Common myeloid progenitor, CD34-positive (primary cell): ENCODE measurements around the gene PIP5K1A.
"Not testable (repeated sequence)": the region's sequence is repeated elsewhere in the genome, so short reads cannot be mapped to it uniquely, and the experiment has no call there.

ENCODE experiments used
- CTCF ChIA-PET: fragments of 350-600 bp; sonication (Branson Sonifier 250); formaldehyde crosslinking; loops from one replicate; lab custom pipeline; 2021; ENCODE audit warnings: antibody characterized with exemption; lab: Charles Lee
- POLR2A ChIA-PET: fragments of 350-600 bp; sonication (Branson Sonifier 250); formaldehyde crosslinking; loops from one replicate; lab custom pipeline; 2021; ENCODE audit warnings: antibody characterized with exemption; lab: Charles Lee
- DNase-seq, 3 donors: peaks; one replicate each; pipeline versions ENCODE4 v3.0.0 to v3.0.0-alpha.2; 2013
- H3K27ac ChIP-seq, 2 experiments: 1 replicate in 1 of 2; 2 replicates in 1 of 2; pipeline ENCODE4 v1.7.0; 2013; ENCODE audit warnings: inconsistent platforms in 2 of 2, low read length in 2 of 2, mild to moderate bottlenecking in 2 of 2, low read depth in 1 of 2, moderate library complexity in 1 of 2; ENCODE audit not compliant: severe bottlenecking in 2 of 2, insufficient read depth in 1 of 2, poor library complexity in 1 of 2
- H3K27me3 ChIP-seq, 5 experiments: replicated peaks in 2 of 5; 1 replicate in 3 of 5; 2 replicates in 2 of 5; pipeline versions ENCODE4 v1.6.1 to v1.7.0; 2013; ENCODE audit warnings: low read length in 4 of 5, mild to moderate bottlenecking in 2 of 5, moderate library complexity in 2 of 5, inconsistent platforms in 1 of 5; ENCODE audit not compliant: insufficient read depth in 5 of 5, control insufficient read depth in 4 of 5
- H3K36me3 ChIP-seq, 4 experiments: 1 replicate in 2 of 4; 2 replicates in 2 of 4; pipeline versions ENCODE4 v1.6.1 to v1.7.0; 2013; ENCODE audit warnings: low read length in 3 of 4, control low read depth in 1 of 4, mild to moderate bottlenecking in 1 of 4; ENCODE audit not compliant: control insufficient read depth in 4 of 4, insufficient read depth in 4 of 4
- H3K4me1 ChIP-seq, 4 experiments: 1 replicate in 3 of 4; 2 replicates in 1 of 4; pipeline versions ENCODE4 v1.6.1 to v1.7.1; 2013; ENCODE audit warnings: low read length in 3 of 4, mild to moderate bottlenecking in 3 of 4, control low read depth in 1 of 4, inconsistent platforms in 1 of 4, moderate library complexity in 1 of 4; ENCODE audit not compliant: control insufficient read depth in 4 of 4, insufficient read depth in 4 of 4; ENCODE audit errors: control extremely low read depth in 1 of 4
- H3K4me3 ChIP-seq, 7 experiments: 1 replicate in 4 of 7; 2 replicates in 3 of 7; pipeline versions ENCODE4 v1.5.1 to v1.7.0; 2013; ENCODE audit warnings: mild to moderate bottlenecking in 7 of 7, low read length in 6 of 7, moderate library complexity in 6 of 7, inconsistent platforms in 2 of 7, low read depth in 2 of 7, control low read depth in 1 of 7; ENCODE audit not compliant: insufficient read depth in 4 of 7, control insufficient read depth in 1 of 7; ENCODE audit errors: extremely low read depth in 1 of 7
- H3K9me3 ChIP-seq, 5 experiments: 1 replicate in 4 of 5; 2 replicates in 1 of 5; pipeline versions ENCODE4 v1.6.1 to v1.7.1; 2013; ENCODE audit warnings: low read length in 4 of 5, mild to moderate bottlenecking in 2 of 5, inconsistent platforms in 1 of 5, low read depth in 1 of 5, moderate library complexity in 1 of 5; ENCODE audit not compliant: control insufficient read depth in 4 of 5, insufficient read depth in 2 of 5; ENCODE audit errors: control extremely low read depth in 1 of 5
- WGBS: methylation state at CpG from one replicate; pipeline ENCODE4 v1.1.5; 2013; ENCODE audit not compliant: insufficient coverage; 5-methylcytosine and 5-hydroxymethylcytosine counted together

The PIP5K1A gene

GRCh38 chr1:151265446-151266236 lies 67.3 kb downstream of the PIP5K1A start:
- DNase-seq, result no peak
- Histone ChIP-seq H3K27me3 (no peaks in the 10 kb centered on the region), H3K4me1 (no peaks in the 10 kb centered on the region), H3K27ac (no peak overlapping the region), H3K36me3 (peaks cover 20 to 61% (median 50%) of the 10 kb centered on the region in 4 experiments), H3K9me3 (no peaks in the 10 kb centered on the region), H3K4me3 (no peak overlapping the region)
- WGBS, result 90% methylated on average over 12 of the region's 14 CpGs
- ChIA-PET CTCF (interaction anchor here (1.1 to 1.3 kb wide), 2 partner anchors 12 to 109 kb away, joined by 3 to 4 read pairs; partner anchors contain the start of gene TNFAIP8L2), POLR2A (no interaction called here)

- Histone ChIP-seq H3K4me3 (no peak overlapping the region), H3K27me3 (no peaks in the 10 kb centered on the region), H3K9me3 (no peaks in the 10 kb centered on the region), H3K27ac (peak overlapping the region in 1 of 2 experiments; percentile 43), H3K4me1 (no peaks in the 10 kb centered on the region), H3K36me3 (peaks cover 20 to 61% (median 51%) of the 10 kb centered on the region in 4 experiments)
- CTCF ChIA-PET, result interaction anchor here (1.1 kb wide), 1 partner anchor 110 kb away, joined by 3 read pairs; the partner anchor contains the start of gene TNFAIP8L2
- no peak for DNase-seq
- POLR2A ChIA-PET, result no interaction called here
- 100% methylated on average over 1 of the region's 3 CpGs for WGBS
Observed at GRCh38 chr1:151266315-151266714, 68.0 kb downstream of the PIP5K1A start.

DNA sequence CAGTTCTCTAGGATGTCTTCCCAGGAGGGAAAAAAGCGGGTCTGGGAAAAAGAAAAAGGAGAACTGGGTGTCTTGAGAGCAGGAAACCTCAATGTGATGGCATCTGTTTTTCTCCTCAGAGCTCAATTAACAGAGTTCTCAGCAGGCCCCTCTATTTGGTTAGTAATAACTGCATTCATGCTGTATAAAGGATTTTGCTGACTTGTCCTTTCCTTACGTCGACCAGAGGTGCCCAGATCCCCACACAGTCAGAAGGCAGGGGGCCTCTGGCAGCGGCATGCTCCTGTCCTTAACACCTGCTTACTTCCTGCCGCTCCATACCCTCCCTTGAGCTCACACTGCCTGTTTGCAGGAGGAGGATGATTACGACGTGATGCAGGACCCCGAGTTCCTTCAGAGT lies 68.5 kb downstream of the PIP5K1A start:
- no peak for DNase-seq
- H3K27me3 ChIP-seq, result no peaks in the 10 kb centered on the region
- no peaks in the 10 kb centered on the region for H3K4me1 ChIP-seq
- 73% methylated on average over 7 of the region's 8 CpGs for WGBS
- peak overlapping the region in 1 of 2 experiments; percentile 43 for H3K27ac ChIP-seq
- H3K36me3 ChIP-seq, result peaks cover 20 to 61% (median 50%) of the 10 kb centered on the region in 4 experiments
- ChIA-PET POLR2A (no interaction called here), CTCF (interaction anchor here (0.8 to 1.7 kb wide), 2 partner anchors 11 to 15 kb away, joined by 3 to 5 read pairs; no protein-coding TSS in a partner anchor)
- H3K4me3 ChIP-seq, result no peak overlapping the region
- no peaks in the 10 kb centered on the region for H3K9me3 ChIP-seq

GRCh38 chr1:151267760-151268159 lies 69.4 kb downstream of the PIP5K1A start:
- no peaks in the 10 kb centered on the region for H3K9me3 ChIP-seq
- CTCF ChIA-PET, result interaction anchor here (0.8 to 1.7 kb wide), 2 partner anchors 10 to 16 kb away, joined by 3 to 5 read pairs; no protein-coding TSS in a partner anchor
- H3K27me3 ChIP-seq, result no peaks in the 10 kb centered on the region
- H3K4me1 ChIP-seq, result no peaks in the 10 kb centered on the region
- DNase-seq, result no peak
- 75% methylated on average over 3 of the region's 4 CpGs for WGBS
- H3K4me3 ChIP-seq, result no peak overlapping the region
- peaks cover 19 to 54% (median 45%) of the 10 kb centered on the region in 4 experiments for H3K36me3 ChIP-seq
- no peak overlapping the region for H3K27ac ChIP-seq
- POLR2A ChIA-PET, result interaction anchor here (0.6 kb wide), 2 partner anchors 60 to 701 kb away, joined by 3 to 4 read pairs; no protein-coding TSS in a partner anchor

GRCh38 chr1:151273924-151274466 lies 75.6 kb downstream of the PIP5K1A start:
- no peak for DNase-seq
- POLR2A ChIA-PET, result no interaction called here
- H3K4me3 ChIP-seq, result no peak overlapping the region
- H3K4me1 ChIP-seq, result peaks cover 0 to 17% (median 4%) of the 10 kb centered on the region in 4 experiments
- peaks cover 0 to 11% (median 3%) of the 10 kb centered on the region in 4 experiments for H3K36me3 ChIP-seq
- H3K27me3 ChIP-seq, result no peaks in the 10 kb centered on the region
- no peaks in the 10 kb centered on the region for H3K9me3 ChIP-seq
- WGBS, result 100% methylated on average over 2 of the region's 3 CpGs
- H3K27ac ChIP-seq, result no peak overlapping the region
- CTCF ChIA-PET, result interaction anchor here (0.9 to 1.0 kb wide), 2 partner anchors 13 to 15 kb away, joined by 3 read pairs; no protein-coding TSS in a partner anchor

DNA sequence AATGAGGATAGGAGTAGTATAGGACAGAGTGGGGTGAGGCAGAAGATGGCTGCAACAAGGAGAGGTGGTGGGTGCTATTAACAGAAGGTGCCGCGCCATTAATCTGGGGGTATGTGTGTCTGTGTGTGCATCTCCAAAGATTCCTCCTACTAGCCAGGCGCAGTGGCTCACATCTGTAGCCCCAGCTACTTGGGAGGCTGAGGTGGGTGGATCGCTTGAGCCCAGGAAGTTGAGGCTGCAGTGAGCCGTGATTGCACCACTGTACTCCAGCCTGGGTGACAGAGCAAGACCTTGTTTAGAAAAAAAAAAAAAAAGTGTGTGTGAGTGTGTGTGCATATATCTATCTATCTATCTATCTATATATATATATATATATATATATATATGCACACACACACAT lies 77.0 kb downstream of the PIP5K1A start:
- POLR2A ChIA-PET, H3K9me3 ChIP-seq, DNase-seq, H3K36me3 ChIP-seq, H3K27ac ChIP-seq, H3K27me3 ChIP-seq, H3K4me3 ChIP-seq: not testable (repeated sequence)
- CTCF ChIA-PET, result interaction anchor here (1.0 kb wide), 1 partner anchor 14 kb away, joined by 3 read pairs; no protein-coding TSS in a partner anchor
- peaks cover 0 to 17% (median 4%) of the 10 kb centered on the region in 4 experiments for H3K4me1 ChIP-seq
- WGBS, result 100% methylated on average over 2 of the region's 5 CpGs
